Activated naive CD4-positive, alpha-beta T cell (primary cell): ENCODE data around the gene SRSF10.
A peak's percentile ranks its signal among the peaks of the same experiment; 100 is the strongest.
"Not testable (repeated sequence)": the region's sequence is repeated elsewhere in the genome, so short reads cannot be mapped to it uniquely, and the experiment has no call there.

Experiments used
- DNase-seq, 4 experiments: peaks; one replicate each; lab custom pipeline; 2025; lab: John Stamatoyannopoulos, UW

SRSF10 gene

GRCh38 chr1:23997812-23998211 lies 17.7 kb upstream of the SRSF10 start:
- DNase-seq, result no peak

DNA sequence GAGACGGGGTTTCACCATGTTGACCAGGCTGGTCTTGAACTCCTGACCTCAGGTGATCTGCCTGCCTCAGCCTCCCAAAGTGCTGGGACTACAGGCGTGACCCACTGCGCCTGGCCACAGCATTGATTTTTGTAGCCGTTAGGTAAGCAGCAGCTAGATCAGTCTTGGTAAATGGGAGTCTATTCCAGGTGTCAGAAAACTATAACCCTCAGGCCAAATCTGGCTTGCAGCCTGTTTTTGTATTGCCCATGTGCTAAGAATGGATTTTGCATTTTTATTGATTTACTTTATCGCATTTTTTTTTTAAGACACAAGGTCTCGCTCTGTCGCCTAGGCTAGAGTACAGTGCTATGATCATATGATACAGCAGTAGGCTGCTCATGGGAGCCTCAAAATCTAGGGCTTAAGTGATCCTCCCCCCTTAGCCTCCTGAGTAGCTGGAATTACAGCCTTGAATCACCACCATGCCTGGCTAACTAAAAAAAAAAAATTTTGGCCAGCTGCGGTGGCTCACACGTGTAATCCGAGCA lies 16.6 kb upstream of the SRSF10 start:
- no peak for DNase-seq

GRCh38 chr1:23995431-23995837 lies 15.3 kb upstream of the SRSF10 start:
- no peak for DNase-seq

DNA sequence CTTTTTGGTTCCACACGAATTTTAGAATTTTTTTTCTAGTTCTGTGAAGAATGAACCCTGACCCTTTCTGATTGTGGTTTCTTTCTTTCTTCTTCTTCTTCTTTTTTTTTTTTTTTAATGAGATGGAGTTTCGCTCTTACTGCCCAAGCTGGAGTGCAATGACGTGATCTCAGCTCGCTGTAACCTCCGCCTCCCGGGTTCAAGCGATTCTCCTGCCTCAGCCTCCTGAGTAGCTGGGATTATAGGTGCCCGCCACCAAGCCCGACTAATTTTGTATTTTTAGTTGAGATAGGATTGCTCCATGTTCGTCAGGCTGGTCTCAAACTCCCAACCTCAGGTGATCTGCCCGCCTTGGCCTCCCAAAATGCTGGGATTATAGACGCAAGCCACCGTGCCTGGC lies 11.9 kb upstream of the SRSF10 start:
- DNase-seq, result not testable (repeated sequence)

DNA sequence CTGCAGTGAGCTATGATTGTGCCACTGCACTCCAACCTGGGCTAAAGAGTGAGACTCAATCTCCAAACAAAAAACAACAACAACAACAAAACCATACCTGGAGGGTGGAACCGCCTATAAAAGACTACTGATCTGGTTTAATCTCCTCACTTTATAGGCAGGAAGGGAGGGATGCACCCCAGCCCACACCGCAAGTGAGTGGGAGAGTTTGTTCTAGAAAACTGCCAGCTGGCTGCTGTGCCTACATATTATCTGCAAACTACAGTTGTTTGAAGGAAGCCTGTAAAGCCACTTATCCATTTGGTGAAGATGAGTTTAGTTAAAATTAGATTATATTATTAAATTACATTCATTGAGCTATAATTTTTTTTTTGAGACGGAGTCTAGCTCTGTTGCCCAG lies 9.1 kb upstream of the SRSF10 start:
- no peak for DNase-seq

- not testable (repeated sequence) for DNase-seq
Observed at GRCh38 chr1:23987038-23987437, 6.9 kb upstream of the SRSF10 start.

DNA sequence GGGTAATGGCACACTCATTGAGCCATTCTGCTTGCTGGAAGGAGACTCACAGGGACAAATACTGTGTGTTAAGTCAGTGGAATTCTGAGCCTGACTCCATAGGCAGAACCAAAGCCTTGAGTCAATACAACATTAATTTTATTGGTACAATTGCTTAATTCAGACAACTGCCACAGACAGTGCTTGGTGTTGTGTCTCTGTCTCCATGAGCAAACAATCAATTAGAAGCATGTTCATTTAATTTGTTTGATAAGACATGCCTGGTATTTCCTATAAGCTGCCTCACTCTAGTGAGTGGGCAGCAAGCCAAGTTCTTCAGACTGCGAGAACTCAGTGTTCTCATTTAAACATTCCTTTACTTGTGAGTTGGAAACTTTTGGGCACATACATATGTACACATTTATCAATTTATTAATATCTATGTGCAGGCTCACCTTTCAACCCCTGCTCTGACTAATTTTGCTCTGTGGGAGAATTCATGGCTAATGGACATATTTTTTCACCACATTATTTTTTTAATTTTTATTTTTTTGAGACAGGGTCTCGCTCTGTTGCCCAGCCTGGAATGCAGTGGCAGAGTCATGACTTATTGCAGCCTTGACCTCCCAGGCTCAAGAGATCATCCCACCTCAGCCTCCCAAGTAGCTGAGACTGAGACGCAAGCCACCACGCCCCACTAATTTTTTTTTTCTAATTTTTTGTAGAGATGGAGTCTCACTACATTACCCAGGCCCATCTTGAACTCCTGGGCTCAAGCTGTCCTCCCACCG lies 4.5 kb upstream of the SRSF10 start:
- DNase-seq, result no peak

DNA sequence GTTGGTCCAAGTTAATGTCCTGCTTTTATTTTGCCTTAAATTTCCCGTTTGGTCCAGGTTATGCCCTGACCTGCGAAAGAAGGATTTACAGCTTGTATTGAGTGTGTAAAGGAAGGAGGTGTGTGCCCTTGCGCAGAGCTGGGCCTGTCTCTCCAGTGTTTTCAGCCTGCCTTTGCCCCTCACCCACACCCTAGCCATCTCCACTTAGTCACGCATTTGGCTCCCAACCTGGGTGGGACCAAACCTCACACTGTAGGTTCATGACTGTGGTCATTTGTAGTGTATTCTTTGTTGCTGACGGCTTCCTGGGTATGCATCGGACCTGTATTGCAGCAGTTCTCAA lies 572 bp upstream of the SRSF10 start:
- peak in 2 of 4 experiments; percentile 26 to 27 for DNase-seq

DNA sequence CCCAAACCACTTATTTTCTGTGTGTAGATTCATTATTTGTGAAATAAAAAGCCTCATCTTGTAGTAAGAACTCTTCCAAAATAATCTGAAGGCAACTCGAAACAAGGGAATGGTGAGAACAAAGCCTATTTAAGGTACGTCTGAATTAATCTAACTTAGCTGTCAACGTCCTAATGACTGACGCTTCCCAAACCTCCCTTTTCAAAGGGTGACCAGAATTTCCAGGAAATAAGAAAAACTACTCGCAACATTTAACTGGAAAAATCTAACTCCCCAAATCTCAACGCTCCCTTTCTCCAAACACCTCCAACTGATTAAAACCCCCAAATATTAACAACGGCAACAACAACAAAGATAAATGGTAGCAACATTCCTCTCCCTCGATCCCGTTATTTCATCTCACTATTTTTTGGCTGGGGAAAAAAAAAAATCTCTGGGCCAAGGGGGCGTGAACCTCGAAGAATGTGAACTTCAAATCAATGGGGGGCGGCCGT lies 693 bp downstream of the SRSF10 start:
- DNase-seq, result no peak

DNA sequence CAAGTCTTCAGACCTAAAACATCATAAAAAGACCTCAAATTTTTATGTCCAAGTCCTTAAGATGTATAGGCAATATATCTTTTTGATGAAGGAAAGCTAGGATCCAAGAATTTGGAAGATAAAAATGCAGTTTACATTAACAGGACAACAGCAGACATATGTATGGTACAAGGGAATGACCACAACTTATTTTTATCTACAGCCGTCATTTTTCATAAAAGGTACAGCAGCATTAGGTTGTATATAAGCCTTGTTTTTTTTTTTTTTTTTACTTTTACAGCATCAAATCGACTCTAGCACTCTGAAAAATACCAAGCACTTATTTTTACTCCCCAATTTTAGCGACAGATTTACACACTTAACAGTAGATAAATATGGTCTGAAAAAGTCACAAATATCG lies 1.3 kb downstream of the SRSF10 start:
- no peak for DNase-seq

DNA sequence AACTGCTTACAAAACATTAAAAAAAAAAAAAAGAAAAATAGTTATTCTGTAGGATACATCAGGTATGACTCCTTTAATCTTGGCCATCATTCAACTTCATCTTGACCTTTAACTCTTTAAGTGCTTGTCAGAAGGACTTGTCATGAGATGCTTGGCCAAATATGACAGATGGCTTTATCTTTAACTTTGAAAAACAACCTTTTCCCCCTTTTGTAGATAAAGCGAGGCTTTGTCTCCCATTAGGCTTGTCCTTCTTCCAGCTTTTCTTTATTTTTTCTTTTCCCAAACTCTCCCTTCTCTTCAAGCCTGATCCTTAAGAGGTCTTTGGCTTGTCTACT lies 2.3 kb downstream of the SRSF10 start:
- DNase-seq, result no peak

- DNase-seq, result no peak
Observed at GRCh38 chr1:23977187-23977853, 2.8 kb downstream of the SRSF10 start.

DNA sequence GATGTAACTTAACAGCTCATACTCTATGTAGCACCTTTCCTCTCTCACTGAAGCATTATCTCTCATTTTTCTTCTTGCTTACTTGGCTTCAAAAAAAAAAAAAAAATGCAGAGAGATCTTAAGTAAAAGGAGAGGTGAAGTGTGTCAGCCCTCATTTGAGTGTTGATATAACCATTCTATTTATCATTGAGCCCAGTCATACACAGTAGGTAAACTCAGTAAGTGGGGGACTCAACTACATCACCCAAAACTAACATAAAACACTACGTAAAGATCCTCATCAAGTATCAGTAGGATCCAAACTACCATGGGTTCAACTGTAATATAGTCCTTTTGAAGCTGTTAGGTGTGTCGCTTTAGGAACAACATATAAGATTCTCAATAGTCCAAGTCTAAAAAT lies 12.3 kb downstream of the SRSF10 start:
- DNase-seq, result no peak

GRCh38 chr1:23966973-23967493 lies 13.1 kb downstream of the SRSF10 start:
- DNase-seq, result no peak

DNA sequence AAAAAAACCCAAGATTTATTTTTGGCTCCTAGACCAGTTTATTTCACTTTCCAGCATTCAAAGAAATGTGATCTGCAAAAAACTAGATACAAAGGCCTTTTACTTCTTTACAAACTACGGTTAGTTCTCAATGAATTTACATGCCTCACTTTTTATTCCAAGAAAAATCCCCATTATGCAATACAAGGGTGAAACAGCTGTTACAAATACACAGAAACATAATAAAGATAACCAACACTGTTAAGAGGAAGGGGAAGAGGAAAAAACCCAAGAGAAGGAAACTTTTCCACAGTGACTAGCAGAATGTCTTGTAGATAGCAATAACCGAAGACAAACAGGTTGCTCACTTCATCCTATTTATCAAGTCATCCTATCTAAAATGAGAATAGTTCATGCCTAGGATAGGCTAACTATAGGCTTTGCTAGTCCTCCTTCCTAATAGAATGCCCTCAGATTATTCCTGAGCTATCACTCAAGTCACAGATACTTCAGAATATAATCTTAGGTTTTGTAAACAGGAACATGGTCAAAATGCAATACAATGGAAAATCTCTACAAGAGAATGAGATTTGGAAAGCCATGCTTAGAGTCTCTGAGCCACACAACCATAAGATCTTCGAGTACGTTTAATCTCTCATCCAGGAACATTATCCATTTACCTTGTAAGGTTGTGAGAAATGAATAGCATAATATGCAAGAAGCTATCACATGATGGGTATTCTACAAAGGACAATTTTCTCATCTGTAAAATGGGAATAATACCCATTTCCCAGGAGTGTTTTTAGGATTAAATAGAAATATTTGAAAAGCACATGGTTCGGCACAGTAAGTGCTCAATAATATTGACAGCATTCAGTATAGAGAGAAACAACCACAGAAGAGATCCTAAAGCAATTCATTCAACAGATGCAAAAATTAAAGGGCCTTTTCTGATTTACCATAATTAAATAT lies 15.1 kb downstream of the SRSF10 start:
- no peak for DNase-seq

GRCh38 chr1:23964235-23964668 lies 15.9 kb downstream of the SRSF10 start:
- DNase-seq, result no peak

- DNase-seq, result no peak
Observed at GRCh38 chr1:23963617-23964234, 16.4 kb downstream of the SRSF10 start.

DNA sequence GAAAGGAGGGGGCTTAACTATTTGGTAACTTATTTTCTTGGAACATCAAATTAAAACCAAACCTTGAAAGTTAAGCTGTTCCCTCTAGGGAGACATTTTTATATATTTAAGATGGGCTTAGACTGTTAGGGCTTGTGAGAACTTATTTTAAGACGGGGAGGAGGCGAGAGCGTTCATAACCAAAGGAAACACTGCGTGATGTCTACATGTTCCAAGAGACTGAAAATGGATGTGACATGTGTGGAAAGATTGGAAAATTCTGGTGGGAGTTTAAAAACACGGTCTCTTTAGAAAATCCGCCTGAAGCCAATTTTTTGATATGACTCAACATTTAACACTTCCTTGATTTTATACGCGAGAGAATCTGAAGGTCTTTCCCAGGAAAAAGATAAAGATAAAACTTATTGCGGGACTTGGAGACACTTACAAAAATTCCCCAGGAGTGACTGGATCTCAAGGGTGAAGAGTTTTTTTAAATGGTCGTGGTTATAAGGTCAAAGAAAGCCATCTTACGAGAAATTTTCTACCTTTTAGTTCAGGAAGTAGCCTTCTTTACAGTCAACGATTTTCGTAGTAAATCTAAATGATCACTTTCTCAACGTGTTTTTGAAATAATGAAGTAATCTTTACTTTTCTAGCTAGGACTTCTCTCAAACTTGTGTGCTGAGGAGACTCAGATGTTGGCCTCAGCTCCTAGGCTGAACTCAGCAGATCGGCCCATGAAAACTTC lies 19.7 kb downstream of the SRSF10 start:
- no peak for DNase-seq

GRCh38 chr1:23959461-23960290 lies 20.5 kb downstream of the SRSF10 start, which contains the start of gene PNRC2:
Gene PNRC2 (plus strand): TSS chr1:23959828. CDS start chr1:23961458, 1,630 bp downstream.
- peak; percentile 91 to 95 (median 94) for DNase-seq
